ENCODE measurements around the gene FUCA1. TPM values are rescaled to one million over a fixed set of nuclear protein-coding genes. Genes with fewer than 3 reads are reported as not detected.
"Not testable (repeated sequence)": the region's sequence is repeated elsewhere in the genome, so short reads cannot be mapped to it uniquely, and the experiment has no call there.

FUCA1 gene
- total RNA-seq, 2 donors from 2014 or later = 17.0 to 19.9 TPM

GRCh38 chr1:23899070-23899469 is 31.0 kb upstream of the FUCA1 start:
- ATAC-seq = no peak
- DNase-seq = no peak
- intact Hi-C loops (cut with DNase I) = no loop called here

DNA sequence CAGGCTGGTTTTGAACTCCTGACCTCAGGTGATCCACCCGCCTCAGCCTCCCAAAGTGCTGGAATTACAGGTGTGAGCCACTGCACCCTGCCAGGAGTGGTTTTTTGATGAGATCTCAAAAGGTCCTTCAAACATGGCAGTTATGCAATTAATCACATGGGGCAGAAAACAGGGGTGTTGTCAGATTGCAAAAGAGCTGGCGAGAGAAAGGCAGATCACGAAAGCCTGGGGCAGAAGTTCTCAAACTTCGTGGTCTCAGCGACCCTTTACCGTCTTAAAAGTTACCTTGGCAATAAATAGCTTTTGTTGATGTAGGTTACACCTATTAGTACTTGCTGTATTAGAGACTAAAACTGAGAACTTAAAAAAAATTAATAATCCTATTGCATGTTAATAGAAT is 29.0 kb upstream of the FUCA1 start:
- intact Hi-C loops (cut with DNase I) = no loop called here

GRCh38 chr1:23896491-23896890 is 28.4 kb upstream of the FUCA1 start:
- DNase-seq (no peak), ATAC-seq (no peak)
- intact Hi-C loops (cut with DNase I) = no loop called here

More for the DNA sequence above, 29.0 kb upstream of the FUCA1 start:
- DNase-seq = no peak
- no peak for ATAC-seq

GRCh38 chr1:23895993-23896392 is 27.9 kb upstream of the FUCA1 start:
- DNase-seq = no peak
- intact Hi-C loops (cut with DNase I) = no loop called here
- no peak for ATAC-seq

DNA sequence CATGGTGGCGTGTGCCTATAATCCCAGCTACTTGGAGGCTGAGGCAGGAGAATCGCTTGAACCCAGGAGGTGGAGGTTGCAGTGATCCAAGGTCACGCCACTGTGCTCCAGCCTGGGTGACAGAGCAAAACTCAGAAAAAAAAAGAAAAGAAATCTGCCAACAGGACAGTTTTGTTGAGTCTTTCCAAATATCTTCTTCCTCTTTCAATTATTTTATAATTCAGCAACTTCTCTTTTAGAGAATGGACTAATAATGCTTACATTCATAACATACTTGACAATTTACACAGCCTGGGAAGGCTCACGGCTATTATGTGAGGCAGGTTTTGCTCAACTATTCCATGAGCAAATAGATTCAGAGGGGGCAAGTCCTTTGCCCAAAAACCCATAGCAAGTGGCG is 27.0 kb upstream of the FUCA1 start:
- DNase-seq (no peak), ATAC-seq (peak in 1 of 2 donors; percentile 49)
- intact Hi-C loops (cut with DNase I) = no loop called here

GRCh38 chr1:23889074-23889473 is 21.0 kb upstream of the FUCA1 start:
- intact Hi-C loops (cut with DNase I) = no loop called here
- no peak for DNase-seq
- no peak for ATAC-seq

GRCh38 chr1:23885222-23885621 is 17.1 kb upstream of the FUCA1 start:
- DNase-seq (no peak), ATAC-seq (no peak)
- intact Hi-C loops (cut with DNase I) = no loop called here

- no peak for DNase-seq
- no peak for ATAC-seq
- intact Hi-C loops (cut with DNase I) = no loop called here
These were observed 14.7 kb upstream of the FUCA1 start for GRCh38 chr1:23882746-23883145.

GRCh38 chr1:23879809-23880208 is 11.7 kb upstream of the FUCA1 start:
- ATAC-seq (no peak), DNase-seq (no peak)
- intact Hi-C loops (cut with DNase I) = no loop called here

- ATAC-seq (no peak), DNase-seq (no peak)
- intact Hi-C loops (cut with DNase I) = no loop called here
These were observed 10.6 kb upstream of the FUCA1 start for GRCh38 chr1:23878668-23879067.

DNA sequence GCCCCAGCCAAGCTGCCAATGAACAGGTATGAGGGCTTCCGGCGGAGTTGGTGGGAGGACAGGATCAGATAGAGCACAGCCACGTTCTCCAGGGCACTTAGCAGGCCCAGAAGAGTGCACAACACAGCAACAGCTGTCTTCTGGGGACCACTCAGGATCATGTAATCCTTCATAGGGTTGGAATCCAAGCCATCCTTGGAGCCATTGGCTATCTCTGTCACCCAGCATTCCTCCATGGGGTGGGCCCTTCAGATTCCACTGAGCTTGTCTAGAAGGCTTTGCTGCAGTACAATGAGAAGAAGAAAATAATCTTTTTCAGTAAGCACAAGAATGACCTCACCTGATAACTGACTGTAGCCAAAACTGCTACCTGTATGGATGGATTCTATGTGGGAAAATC is 7.3 kb upstream of the FUCA1 start:
- intact Hi-C loops (cut with DNase I) = no loop called here
- DNase-seq = no peak
- no peak for ATAC-seq

DNA sequence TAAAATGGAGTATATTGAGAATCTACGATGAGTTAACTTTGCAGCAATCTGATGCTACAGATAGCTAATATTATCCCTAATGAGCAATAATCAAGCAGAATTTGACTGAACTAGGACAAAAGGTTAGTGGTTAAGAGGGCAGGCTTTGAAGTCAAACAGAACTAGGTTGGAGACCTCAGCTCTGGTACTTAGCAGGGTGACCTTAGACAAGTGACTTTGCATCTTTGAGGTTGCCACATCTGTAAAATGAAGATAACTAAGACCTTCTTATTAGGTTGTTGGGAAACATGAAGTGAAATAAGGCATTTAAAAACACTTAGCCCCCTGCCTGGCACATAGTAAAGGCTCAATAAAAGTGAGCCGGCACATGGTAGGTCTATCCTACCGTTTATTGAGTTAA is 4.3 kb upstream of the FUCA1 start:
- intact Hi-C loops (cut with DNase I) = no loop called here
- DNase-seq (no peak), ATAC-seq (no peak)

GRCh38 chr1:23869051-23869450 is 961 bp upstream of the FUCA1 start:
- intact Hi-C loops (cut with DNase I) = loop anchor here in 1 of 2 donors (5.0 kb wide), 2 partner anchors 62 to 97 kb away; no protein-coding TSS in a partner anchor
- DNase-seq (no peak), ATAC-seq (no peak)

DNA sequence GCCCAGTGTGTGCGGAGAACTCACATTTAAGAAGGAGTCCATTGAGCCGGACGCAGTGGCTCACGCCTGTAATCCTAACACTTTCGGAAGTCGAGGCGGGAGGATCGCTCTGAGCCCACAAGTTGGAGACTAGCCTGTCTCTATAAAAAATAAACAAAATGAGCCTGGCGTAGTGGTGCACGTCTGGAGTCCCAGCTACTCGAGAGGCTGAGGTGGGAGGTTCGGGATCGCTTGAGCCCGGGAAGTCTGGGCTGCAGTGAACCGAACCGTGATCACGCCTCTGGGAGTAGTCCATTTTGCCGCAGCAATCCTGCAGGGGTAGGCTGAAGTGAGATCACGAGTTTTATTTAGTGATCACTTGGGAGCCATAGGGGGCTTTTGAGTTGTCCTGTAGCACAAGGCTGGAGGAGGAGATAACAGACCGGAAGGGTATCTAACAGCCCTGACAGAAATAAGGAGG is 497 bp upstream of the FUCA1 start:
- DNase-seq (peak; percentile 33), ATAC-seq (peak; percentile 42 to 47)
- intact Hi-C loops (cut with DNase I) = loop anchor here in 1 of 2 donors (5.0 kb wide), 2 partner anchors 61 to 96 kb away; no protein-coding TSS in a partner anchor

GRCh38 chr1:23867542-23867894 is 572 bp downstream of the FUCA1 start:
- DNase-seq (no peak), ATAC-seq (no peak)
- intact Hi-C loops (cut with DNase I) = loop anchor here in 1 of 2 donors (5.0 kb wide), 2 partner anchors 60 to 95 kb away; no protein-coding TSS in a partner anchor

DNA sequence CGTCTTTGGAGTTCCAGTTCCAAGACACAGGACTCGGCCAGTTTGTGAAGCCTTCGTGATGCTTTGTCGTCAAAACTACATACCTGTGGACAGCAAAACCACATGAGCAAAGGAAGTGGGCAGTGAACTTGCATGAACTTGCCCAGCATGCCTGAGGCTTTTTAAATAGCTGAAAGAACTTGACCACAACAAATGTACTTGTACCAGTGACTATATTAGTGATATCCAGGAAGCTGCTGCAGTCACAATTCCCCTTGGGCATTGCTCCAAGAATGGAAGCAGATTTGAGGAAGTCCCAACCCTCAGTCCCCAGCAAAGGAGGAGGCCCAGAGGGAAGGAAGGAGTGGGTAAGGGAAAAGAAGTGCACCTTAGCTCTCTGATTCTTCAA is 2.6 kb downstream of the FUCA1 start:
- ATAC-seq = no peak
- intact Hi-C loops (cut with DNase I) = loop anchor here in 1 of 2 donors (5.0 kb wide), 2 partner anchors 58 to 93 kb away; no protein-coding TSS in a partner anchor
- DNase-seq = no peak

DNA sequence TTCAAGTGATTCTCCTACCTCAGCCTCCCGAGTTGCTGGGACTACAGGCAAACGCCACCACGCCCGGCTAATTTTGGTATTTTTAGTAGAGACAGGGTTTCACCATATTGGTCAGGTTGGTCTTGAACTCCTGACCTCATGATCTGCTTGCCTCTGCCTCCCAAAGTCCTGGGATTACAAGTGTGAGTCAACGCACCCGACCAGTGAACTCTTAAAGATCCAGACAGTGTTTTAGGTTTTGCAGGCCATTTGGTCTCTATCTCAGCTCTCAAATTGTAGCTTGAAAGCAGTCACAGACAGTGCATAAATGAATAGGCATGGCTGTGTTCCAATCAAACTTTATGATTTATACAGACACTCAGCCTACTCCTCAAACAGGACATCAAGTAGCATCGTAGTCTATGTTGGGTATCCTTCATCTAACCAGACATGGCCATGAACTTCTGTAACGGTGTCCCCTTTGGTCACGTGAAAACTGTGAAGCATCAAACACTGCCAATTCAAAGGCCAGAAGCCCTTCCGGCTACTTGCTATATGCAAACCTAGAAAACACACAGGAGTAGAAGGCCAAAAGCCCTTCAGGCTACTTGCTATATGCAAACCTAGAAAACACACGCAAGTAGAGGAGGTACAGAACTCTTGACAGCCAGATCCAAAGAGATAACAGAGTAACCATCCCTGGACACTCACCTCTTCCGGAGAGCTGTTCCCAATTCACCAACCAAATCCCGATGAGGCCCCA is 3.1 kb downstream of the FUCA1 start:
- ATAC-seq (no peak), DNase-seq (no peak)
- intact Hi-C loops (cut with DNase I) = loop anchor here in 1 of 2 donors (5.0 kb wide), 2 partner anchors 58 to 93 kb away; no protein-coding TSS in a partner anchor

DNA sequence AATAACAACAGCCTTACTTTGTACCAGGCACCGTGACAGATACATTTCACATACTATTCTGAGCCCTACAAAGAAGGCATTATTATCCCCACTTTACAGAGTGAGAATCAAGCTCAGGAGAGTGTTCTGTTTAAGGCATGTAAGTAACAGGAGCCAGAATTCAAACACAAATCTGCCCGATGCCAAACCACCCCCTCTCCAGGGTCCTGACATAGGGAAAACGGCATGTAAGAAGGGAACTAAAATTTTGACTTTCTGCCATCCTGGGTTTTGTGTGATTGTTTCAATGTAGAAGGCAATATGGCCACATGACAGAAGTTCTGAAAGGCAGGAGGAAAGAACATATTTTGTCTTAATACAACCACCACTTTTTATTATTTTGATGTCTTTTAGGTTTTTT is 5.5 kb downstream of the FUCA1 start:
- intact Hi-C loops (cut with DNase I) = no loop called here
- DNase-seq (no peak), ATAC-seq (no peak)

- intact Hi-C loops (cut with DNase I) = no loop called here
- no peak for DNase-seq
- no peak for ATAC-seq
These were observed 13.5 kb downstream of the FUCA1 start for GRCh38 chr1:23854568-23854967.

GRCh38 chr1:23853124-23853523 is 15.0 kb downstream of the FUCA1 start:
- ATAC-seq; intact Hi-C loops (cut with DNase I); DNase-seq: not testable (repeated sequence)

DNA sequence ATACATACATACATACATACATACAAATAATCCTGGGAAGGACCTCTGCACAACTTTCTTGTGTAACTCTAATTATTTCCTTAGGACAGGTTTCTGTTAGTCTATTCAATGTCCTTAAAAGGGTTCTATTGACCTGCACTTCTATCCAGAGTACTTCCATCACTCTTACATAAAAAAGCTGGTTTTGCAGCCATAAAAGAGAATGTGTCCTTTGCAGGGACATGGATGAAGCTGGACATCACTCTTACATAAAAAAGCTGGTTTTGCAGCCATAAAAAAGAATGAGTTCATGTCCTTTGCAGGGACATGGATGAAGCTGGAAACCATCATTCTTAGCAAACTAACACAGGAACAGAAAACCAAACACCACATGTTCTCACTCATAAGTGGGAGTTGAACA is 16.7 kb downstream of the FUCA1 start:
- DNase-seq; intact Hi-C loops (cut with DNase I); ATAC-seq: not testable (repeated sequence)
